ENCODE results near the gene MVB12B. TPM values are rescaled to one million over a fixed set of nuclear protein-coding genes. Genes with fewer than 3 reads are reported as not detected.

Gene MVB12B
- total and polyA plus RNA-seq, 2 of the 4 experiments (the other 2 are of a cell fraction): 2.0 to 4.0 TPM

- Histone ChIP-seq H3K9me1 (ENCODE audit: insufficient read depth, low read length) (no peaks in the 10 kb centered on the region), H2BK120ac (ENCODE audit: low read depth, low read length) (no peak overlapping the region), H4K5ac (ENCODE audit: low read depth, low read length) (no peak overlapping the region), H3K9ac (ENCODE audit: low read depth, low read length) (no peak overlapping the region), H3K9me3 (ENCODE audit: control insufficient read depth, insufficient read depth, low read length) (no peaks in the 10 kb centered on the region), H2AFZ (replicated peaks; ENCODE audit: low read length, poor library complexity) (no peak overlapping the region), H3K18ac (ENCODE audit: low read depth, low read length) (no peak overlapping the region), H3K4me2 (ENCODE audit: low read depth, low read length) (no peak overlapping the region), H3K23ac (ENCODE audit: low read depth, low read length) (no peak overlapping the region), H2AK9ac (replicated peaks; ENCODE audit: low read depth, low read length, poor library complexity) (no peak overlapping the region), H2BK20ac (ENCODE audit: low read depth, low read length) (no peak overlapping the region), H4K91ac (ENCODE audit: insufficient read depth, low read depth, low read length) (no peak overlapping the region), H2BK15ac (ENCODE audit: low read depth, low read length) (no peak overlapping the region), H2AK5ac (ENCODE audit: low read depth, low read length) (no peak overlapping the region), H3K4me3 (ENCODE audit: insufficient read depth, low read depth, low read length) (no peak overlapping the region), H4K20me1 (ENCODE audit: insufficient read depth, low read length) (no peaks in the 10 kb centered on the region), H3K14ac (replicated peaks; ENCODE audit: low read depth, low read length) (no peak overlapping the region), H3K56ac (ENCODE audit: extremely low read depth, insufficient read depth, low read length) (no peak overlapping the region), H2BK5ac (ENCODE audit: low read depth, low read length, poor library complexity, severe bottlenecking) (no peak overlapping the region), H3K36me3 (ENCODE audit: control insufficient read depth, insufficient read depth, low read length) (no peaks in the 10 kb centered on the region), H3K27ac (ENCODE audit: insufficient read depth, low read length) (no peak overlapping the region), H4K8ac (ENCODE audit: low read depth in 2 of 2, low read length in 2 of 2) (no peak overlapping the region), H3K4ac (ENCODE audit: low read depth, low read length) (no peak overlapping the region), H3K79me1 (ENCODE audit: low read depth in 1 of 2, low read length in 2 of 2) (no peaks in the 10 kb centered on the region), H3K27me3 (ENCODE audit: control insufficient read depth, insufficient read depth, low read length) (no peaks in the 10 kb centered on the region), H3K4me1 (ENCODE audit: control insufficient read depth, insufficient read depth, low read length) (no peaks in the 10 kb centered on the region)
- ATAC-seq (ENCODE audit: low read depth): no peak
- TF ChIP-seq MAZ (IDR thresholded peaks at IDR 0.05; ENCODE audit: borderline replicate concordance, low read depth, low read length) (no peak), CEBPB (IDR thresholded peaks at IDR 0.05; ENCODE audit: low read depth, low read length) (no peak), ELK1 (IDR thresholded peaks at IDR 0.05; ENCODE audit: borderline replicate concordance, low read depth, low read length) (no peak), RFX5 (IDR thresholded peaks at IDR 0.05; ENCODE audit: low read depth, low read length) (no peak), SMC3 (IDR thresholded peaks at IDR 0.05; ENCODE audit: low read depth, low read length) (no peak), MAFK (IDR thresholded peaks at IDR 0.05; ENCODE audit: low read depth, low read length) (no peak), RCOR1 (IDR thresholded peaks at IDR 0.05; ENCODE audit: insufficient replicate concordance, low read length) (no peak)
- BruUV-seq (replicated peaks): no TSS peak
- CTCF ChIA-PET: interaction anchor here (0.6 to 2.2 kb wide), 8 partner anchors 17 to 190 kb away, joined by 3 to 12 read pairs (median 4); no protein-coding TSS in a partner anchor
- intact Hi-C loops (cut with micrococcal nuclease): loop anchor here (1.0 to 10.0 kb wide), 5 partner anchors 93 to 1087 kb away; partner anchors contain the start of gene PBX3
- dilution Hi-C loops (cut with HindIII; ENCODE audit: low sequenced_read_pairs, unreplicated experiment): no loop called here
- in situ Hi-C loops (cut with MboI; ENCODE audit: low sequenced_read_pairs): loop anchor here (5.0 to 25.0 kb wide), 2 partner anchors 189 to 1079 kb away; no protein-coding TSS in a partner anchor
- no CpG with 5 or more reads among the region's 3 CpGs for WGBS, 2 experiments (ENCODE audit: extremely low coverage in 2 of 2, insufficient read length in 1 of 2)
- POLR2A ChIA-PET (ENCODE audit: unreplicated experiment): no interaction called here
- DNase-seq: no peak
These were observed 164.9 kb downstream of the MVB12B start for GRCh38 chr9:126491568-126491879.
